Measurements from ENCODE around the gene P2RX1.

P2RX1 gene

GRCh38 chr17:3926860-3927627, 10.8 kb upstream of the P2RX1 start:
- H3K9ac ChIP-seq (ENCODE audit: low read length), result no peak overlapping the region
- no peaks in the 10 kb centered on the region for H3K27me3 ChIP-seq (ENCODE audit: insufficient read depth, low read length)
- H3K4me3 ChIP-seq (ENCODE audit: low read depth, low read length, poor library complexity, severe bottlenecking), result no peak overlapping the region
- no peaks in the 10 kb centered on the region for H3F3A ChIP-seq (ENCODE audit: insufficient read depth, low read length)
- H3K4me2 ChIP-seq (ENCODE audit: low read length), result no peak overlapping the region
- TF ChIP-seq EZH2 (IDR thresholded peaks at IDR 0.05; ENCODE audit: borderline replicate concordance, low read length) (no peak), CTCF (IDR thresholded peaks at IDR 0.05; ENCODE audit: low read length) (no peak)
- H3K4me1 ChIP-seq (ENCODE audit: insufficient read depth, low read length, severe bottlenecking), result peaks cover 7% of the 10 kb centered on the region
- no peaks in the 10 kb centered on the region for H3K9me3 ChIP-seq (ENCODE audit: low read length)
- H3K9me2 ChIP-seq (ENCODE audit: low read depth, low read length), result no peaks in the 10 kb centered on the region
- no peak overlapping the region for H3K27ac ChIP-seq (ENCODE audit: low read depth, low read length, poor library complexity, severe bottlenecking)
- H3K79me2 ChIP-seq (ENCODE audit: insufficient read depth, low read length), result no peaks in the 10 kb centered on the region
- no peaks in the 10 kb centered on the region for H4K20me1 ChIP-seq (ENCODE audit: insufficient read depth, low read length)
- no peak overlapping the region for H2AFZ ChIP-seq (ENCODE audit: low read length)
- H3K36me3 ChIP-seq (ENCODE audit: insufficient read depth, low read length), result peaks cover 76% of the 10 kb centered on the region

GRCh38 chr17:3925684-3926485, 9.6 kb upstream of the P2RX1 start:
- Histone ChIP-seq H3K9ac (ENCODE audit: low read length) (no peak overlapping the region), H3K27me3 (ENCODE audit: insufficient read depth, low read length) (no peaks in the 10 kb centered on the region; the same call in 1 of the 2 replicates), H3K79me2 (ENCODE audit: insufficient read depth, low read length) (no peaks in the 10 kb centered on the region), H2AFZ (ENCODE audit: low read length) (no peak overlapping the region), H3K4me3 (ENCODE audit: low read depth, low read length, poor library complexity, severe bottlenecking) (no peak overlapping the region), H3K27ac (ENCODE audit: low read depth, low read length, poor library complexity, severe bottlenecking) (no peak overlapping the region), H3K9me2 (ENCODE audit: low read depth, low read length) (no peaks in the 10 kb centered on the region), H3K9me3 (ENCODE audit: low read length) (no peaks in the 10 kb centered on the region), H3K36me3 (ENCODE audit: insufficient read depth, low read length) (peaks cover 66% of the 10 kb centered on the region), H3K4me1 (ENCODE audit: insufficient read depth, low read length, severe bottlenecking) (peaks cover 7% of the 10 kb centered on the region), H3K4me2 (ENCODE audit: low read length) (no peak overlapping the region), H4K20me1 (ENCODE audit: insufficient read depth, low read length) (no peaks in the 10 kb centered on the region), H3F3A (ENCODE audit: insufficient read depth, low read length) (no peaks in the 10 kb centered on the region)
- no peak for TF ChIP-seq CTCF (IDR thresholded peaks at IDR 0.05; ENCODE audit: low read length)
- TF ChIP-seq EZH2 (IDR thresholded peaks at IDR 0.05; ENCODE audit: borderline replicate concordance, low read length), result no peak

GRCh38 chr17:3924512-3925350, 8.5 kb upstream of the P2RX1 start:
- H3K4me1 ChIP-seq (ENCODE audit: insufficient read depth, low read length, severe bottlenecking), result peaks cover 7% of the 10 kb centered on the region
- H3K27ac ChIP-seq (ENCODE audit: low read depth, low read length, poor library complexity, severe bottlenecking), result no peak overlapping the region
- no peak overlapping the region for H3K4me2 ChIP-seq (ENCODE audit: low read length)
- no peak overlapping the region for H3K9ac ChIP-seq (ENCODE audit: low read length)
- peaks cover 54% of the 10 kb centered on the region for H3K36me3 ChIP-seq (ENCODE audit: insufficient read depth, low read length)
- H3K4me3 ChIP-seq (ENCODE audit: low read depth, low read length, poor library complexity, severe bottlenecking), result no peak overlapping the region
- no peaks in the 10 kb centered on the region for H3K79me2 ChIP-seq (ENCODE audit: insufficient read depth, low read length)
- H4K20me1 ChIP-seq (ENCODE audit: insufficient read depth, low read length), result no peaks in the 10 kb centered on the region
- H3K9me3 ChIP-seq (ENCODE audit: low read length), result no peaks in the 10 kb centered on the region
- no peaks in the 10 kb centered on the region; the same call in 1 of the 2 replicates for H3K27me3 ChIP-seq (ENCODE audit: insufficient read depth, low read length)
- no peak overlapping the region for H2AFZ ChIP-seq (ENCODE audit: low read length)
- TF ChIP-seq EZH2 (IDR thresholded peaks at IDR 0.05; ENCODE audit: borderline replicate concordance, low read length) (no peak), CTCF (IDR thresholded peaks at IDR 0.05; ENCODE audit: low read length) (no peak)
- no peaks in the 10 kb centered on the region for H3F3A ChIP-seq (ENCODE audit: insufficient read depth, low read length)
- no peaks in the 10 kb centered on the region for H3K9me2 ChIP-seq (ENCODE audit: low read depth, low read length)
